HL-60 (cell line): ENCODE data around the gene RELCH.

Experiments used
- DNase-seq, 2 experiments: peaks; one replicate each; pipeline ENCODE4 v3.0.0-alpha.2; 2010 to 2020; ENCODE audit warnings: low read depth in 1 of 2, low spot score in 1 of 2
- H3K27ac ChIP-seq: fragments of 250-450 bp; sonication (Bioruptor Pico); replicated peaks from 2 replicates; pipeline ENCODE4 v1.5.1; 2020; ENCODE audit warnings: mild to moderate bottlenecking, moderate library complexity
- H3K27me3 ChIP-seq: fragments of 250-450 bp; sonication (Bioruptor Pico); 2 replicates; pipeline ENCODE4 v1.5.1; 2021; ENCODE audit warnings: mild to moderate bottlenecking, moderate library complexity; ENCODE audit not compliant: insufficient read depth, poor library complexity, severe bottlenecking
- H3K4me3 ChIP-seq: replicated peaks from 2 replicates; pipeline ENCODE4 v1.5.1; 2011; ENCODE audit warnings: mild to moderate bottlenecking, control low read depth, low read length; ENCODE audit not compliant: insufficient read depth
- GABPA ChIP-seq: IDR thresholded peaks from 2 replicates; pipeline ENCODE4 v1.6.1; 2012; ENCODE audit warnings: low read depth
- POLR2AphosphoS5 ChIP-seq: IDR thresholded peaks from 2 replicates; pipeline ENCODE4 v1.6.1; 2012; ENCODE audit warnings: low read depth
- SPI1 ChIP-seq: IDR thresholded peaks from 2 replicates; pipeline ENCODE4 v1.6.1; 2012; ENCODE audit warnings: low read depth, mild to moderate bottlenecking, borderline replicate concordance
- TF ChIP-seq, protein P1 (sequence below): IDR thresholded peaks from 2 replicates; pipeline ENCODE4 v1.6.1; 2012; ENCODE audit warnings: low read depth; ENCODE audit not compliant: insufficient replicate concordance
- TF ChIP-seq, protein P2 (sequence below): IDR thresholded peaks from one replicate; pipeline ENCODE4 v1.5.1; 2011; ENCODE audit warnings: low read length, control low read depth, inconsistent platforms; ENCODE audit not compliant: insufficient read depth

Gene RELCH

DNA sequence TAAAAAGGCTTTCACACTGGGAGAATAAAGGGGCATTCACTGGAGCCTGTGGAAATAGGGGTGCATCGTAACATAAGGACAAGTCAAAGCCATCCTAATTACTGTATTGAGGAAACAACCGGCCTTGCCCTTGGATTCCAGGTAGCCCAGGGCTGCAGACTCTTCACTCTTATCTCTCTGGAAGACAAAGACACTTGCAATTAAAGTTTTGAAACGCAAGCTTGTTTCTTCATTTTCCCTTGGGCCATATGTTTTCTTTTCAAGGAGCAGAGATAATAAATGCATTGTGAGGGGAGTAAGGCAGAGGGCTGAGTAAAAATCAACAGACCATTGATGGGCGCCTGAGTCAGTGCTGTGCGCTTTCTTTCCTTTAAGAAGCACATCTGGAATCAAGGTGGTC is 149.6 kb downstream of the RELCH start:
- H3K27me3 ChIP-seq: peaks cover 4% of the 10 kb centered on the region
- no peak for DNase-seq
- TF ChIP-seq, protein P1, sequence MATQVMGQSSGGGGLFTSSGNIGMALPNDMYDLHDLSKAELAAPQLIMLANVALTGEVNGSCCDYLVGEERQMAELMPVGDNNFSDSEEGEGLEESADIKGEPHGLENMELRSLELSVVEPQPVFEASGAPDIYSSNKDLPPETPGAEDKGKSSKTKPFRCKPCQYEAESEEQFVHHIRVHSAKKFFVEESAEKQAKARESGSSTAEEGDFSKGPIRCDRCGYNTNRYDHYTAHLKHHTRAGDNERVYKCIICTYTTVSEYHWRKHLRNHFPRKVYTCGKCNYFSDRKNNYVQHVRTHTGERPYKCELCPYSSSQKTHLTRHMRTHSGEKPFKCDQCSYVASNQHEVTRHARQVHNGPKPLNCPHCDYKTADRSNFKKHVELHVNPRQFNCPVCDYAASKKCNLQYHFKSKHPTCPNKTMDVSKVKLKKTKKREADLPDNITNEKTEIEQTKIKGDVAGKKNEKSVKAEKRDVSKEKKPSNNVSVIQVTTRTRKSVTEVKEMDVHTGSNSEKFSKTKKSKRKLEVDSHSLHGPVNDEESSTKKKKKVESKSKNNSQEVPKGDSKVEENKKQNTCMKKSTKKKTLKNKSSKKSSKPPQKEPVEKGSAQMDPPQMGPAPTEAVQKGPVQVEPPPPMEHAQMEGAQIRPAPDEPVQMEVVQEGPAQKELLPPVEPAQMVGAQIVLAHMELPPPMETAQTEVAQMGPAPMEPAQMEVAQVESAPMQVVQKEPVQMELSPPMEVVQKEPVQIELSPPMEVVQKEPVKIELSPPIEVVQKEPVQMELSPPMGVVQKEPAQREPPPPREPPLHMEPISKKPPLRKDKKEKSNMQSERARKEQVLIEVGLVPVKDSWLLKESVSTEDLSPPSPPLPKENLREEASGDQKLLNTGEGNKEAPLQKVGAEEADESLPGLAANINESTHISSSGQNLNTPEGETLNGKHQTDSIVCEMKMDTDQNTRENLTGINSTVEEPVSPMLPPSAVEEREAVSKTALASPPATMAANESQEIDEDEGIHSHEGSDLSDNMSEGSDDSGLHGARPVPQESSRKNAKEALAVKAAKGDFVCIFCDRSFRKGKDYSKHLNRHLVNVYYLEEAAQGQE: no peak
- no peak for TF ChIP-seq POLR2AphosphoS5
- no peak for TF ChIP-seq SPI1
- TF ChIP-seq GABPA: no peak
- TF ChIP-seq, protein P2, sequence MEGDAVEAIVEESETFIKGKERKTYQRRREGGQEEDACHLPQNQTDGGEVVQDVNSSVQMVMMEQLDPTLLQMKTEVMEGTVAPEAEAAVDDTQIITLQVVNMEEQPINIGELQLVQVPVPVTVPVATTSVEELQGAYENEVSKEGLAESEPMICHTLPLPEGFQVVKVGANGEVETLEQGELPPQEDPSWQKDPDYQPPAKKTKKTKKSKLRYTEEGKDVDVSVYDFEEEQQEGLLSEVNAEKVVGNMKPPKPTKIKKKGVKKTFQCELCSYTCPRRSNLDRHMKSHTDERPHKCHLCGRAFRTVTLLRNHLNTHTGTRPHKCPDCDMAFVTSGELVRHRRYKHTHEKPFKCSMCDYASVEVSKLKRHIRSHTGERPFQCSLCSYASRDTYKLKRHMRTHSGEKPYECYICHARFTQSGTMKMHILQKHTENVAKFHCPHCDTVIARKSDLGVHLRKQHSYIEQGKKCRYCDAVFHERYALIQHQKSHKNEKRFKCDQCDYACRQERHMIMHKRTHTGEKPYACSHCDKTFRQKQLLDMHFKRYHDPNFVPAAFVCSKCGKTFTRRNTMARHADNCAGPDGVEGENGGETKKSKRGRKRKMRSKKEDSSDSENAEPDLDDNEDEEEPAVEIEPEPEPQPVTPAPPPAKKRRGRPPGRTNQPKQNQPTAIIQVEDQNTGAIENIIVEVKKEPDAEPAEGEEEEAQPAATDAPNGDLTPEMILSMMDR: no peak
- no peak overlapping the region for H3K27ac ChIP-seq
- no peak overlapping the region for H3K4me3 ChIP-seq

DNA sequence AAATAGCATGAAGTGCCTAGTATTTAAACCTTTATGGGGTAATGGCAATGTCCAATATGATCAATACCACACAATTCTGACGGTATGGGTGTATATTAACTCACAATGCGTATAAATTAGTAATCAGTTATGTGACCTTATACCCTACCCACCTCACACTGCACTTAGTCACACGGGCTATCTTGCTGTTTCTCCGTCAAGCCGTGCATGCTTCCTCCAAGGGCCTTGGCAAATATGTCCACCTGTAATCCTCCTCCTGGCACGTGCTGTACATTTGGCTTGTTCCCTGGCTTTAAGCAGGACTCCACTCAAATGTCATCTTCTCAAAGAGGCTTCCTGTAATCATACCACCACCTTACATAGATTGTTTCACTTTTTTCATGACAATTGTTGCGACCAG is 150.3 kb downstream of the RELCH start:
- Histone ChIP-seq H3K27ac (no peak overlapping the region), H3K27me3 (peaks cover 4% of the 10 kb centered on the region), H3K4me3 (no peak overlapping the region)
- TF ChIP-seq, protein P1: no peak
- TF ChIP-seq, protein P2: no peak
- no peak for TF ChIP-seq GABPA
- no peak for TF ChIP-seq POLR2AphosphoS5
- TF ChIP-seq SPI1: no peak
- DNase-seq: no peak

DNA sequence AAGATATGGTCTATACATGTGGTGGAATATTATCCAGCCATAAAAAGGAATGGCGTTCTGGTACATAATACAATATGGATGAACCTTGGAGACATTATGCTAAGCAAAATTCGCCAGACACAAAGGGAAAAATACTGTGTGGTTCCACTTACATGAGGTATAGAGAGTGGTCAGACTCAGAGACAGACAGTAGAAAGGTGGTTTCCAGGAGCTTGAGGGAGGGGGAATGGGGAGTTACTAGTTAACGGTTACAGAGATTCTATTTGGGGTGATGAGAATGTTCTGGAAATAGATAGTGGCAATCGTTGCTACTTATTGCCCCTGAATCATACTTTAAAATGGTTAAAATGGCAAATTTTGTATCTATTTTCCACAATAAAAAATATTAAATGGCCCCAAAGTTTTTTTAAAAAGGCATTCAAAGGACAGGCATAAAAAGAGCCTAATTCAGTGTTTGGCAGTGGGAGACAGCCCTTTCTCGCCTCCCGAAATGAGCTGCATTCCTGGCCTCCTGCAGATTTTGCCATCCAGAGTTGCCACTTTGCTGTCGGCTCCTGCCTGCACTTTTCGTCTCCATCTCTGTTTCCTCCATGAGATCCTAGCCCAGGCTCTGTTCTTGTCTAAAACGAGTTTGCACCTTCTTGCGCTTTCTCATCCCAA is 151.5 kb downstream of the RELCH start:
- H3K27ac ChIP-seq: no peak overlapping the region
- no peak overlapping the region for H3K4me3 ChIP-seq
- TF ChIP-seq, protein P2: no peak
- TF ChIP-seq, protein P1: no peak
- TF ChIP-seq POLR2AphosphoS5 (no peak), SPI1 (no peak), GABPA (no peak)
- no peak for DNase-seq
- H3K27me3 ChIP-seq: peaks cover 4% of the 10 kb centered on the region
